ENCODE results near the gene FOXN4. TPM values are rescaled to one million over a fixed set of nuclear protein-coding genes. Genes with fewer than 3 reads are reported as not detected.

Gene FOXN4
- polyA plus RNA-seq, 1 experiment, result not detected

DNA sequence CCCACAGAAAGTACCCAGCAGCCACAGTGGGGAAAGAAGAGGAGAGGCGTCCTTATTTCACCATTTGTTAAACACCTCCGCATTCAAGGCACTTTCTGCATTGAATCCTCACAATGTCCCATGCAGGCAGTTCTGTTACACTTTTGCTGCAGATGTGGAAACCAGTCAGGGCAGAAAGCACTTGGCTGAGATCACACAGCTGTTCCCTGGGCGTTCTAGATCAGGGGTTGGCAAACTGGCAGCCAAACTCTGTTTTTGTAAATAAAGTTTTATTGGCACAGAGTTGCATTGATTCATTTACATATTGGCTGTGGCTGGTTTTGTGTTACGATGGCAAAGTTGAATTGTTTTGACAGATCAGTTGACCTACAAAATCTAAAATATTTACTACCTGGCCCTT is 20.1 kb downstream of the FOXN4 start:
- TF ChIP-seq, protein P1, sequence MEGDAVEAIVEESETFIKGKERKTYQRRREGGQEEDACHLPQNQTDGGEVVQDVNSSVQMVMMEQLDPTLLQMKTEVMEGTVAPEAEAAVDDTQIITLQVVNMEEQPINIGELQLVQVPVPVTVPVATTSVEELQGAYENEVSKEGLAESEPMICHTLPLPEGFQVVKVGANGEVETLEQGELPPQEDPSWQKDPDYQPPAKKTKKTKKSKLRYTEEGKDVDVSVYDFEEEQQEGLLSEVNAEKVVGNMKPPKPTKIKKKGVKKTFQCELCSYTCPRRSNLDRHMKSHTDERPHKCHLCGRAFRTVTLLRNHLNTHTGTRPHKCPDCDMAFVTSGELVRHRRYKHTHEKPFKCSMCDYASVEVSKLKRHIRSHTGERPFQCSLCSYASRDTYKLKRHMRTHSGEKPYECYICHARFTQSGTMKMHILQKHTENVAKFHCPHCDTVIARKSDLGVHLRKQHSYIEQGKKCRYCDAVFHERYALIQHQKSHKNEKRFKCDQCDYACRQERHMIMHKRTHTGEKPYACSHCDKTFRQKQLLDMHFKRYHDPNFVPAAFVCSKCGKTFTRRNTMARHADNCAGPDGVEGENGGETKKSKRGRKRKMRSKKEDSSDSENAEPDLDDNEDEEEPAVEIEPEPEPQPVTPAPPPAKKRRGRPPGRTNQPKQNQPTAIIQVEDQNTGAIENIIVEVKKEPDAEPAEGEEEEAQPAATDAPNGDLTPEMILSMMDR (IDR thresholded peaks at IDR 0.05; ENCODE audit: insufficient read depth, low read depth, low read length), result no peak
- Histone ChIP-seq H3K27me3 (ENCODE audit: control insufficient read depth, insufficient read depth, low read length) (no peaks in the 10 kb centered on the region), H3K4me3 (ENCODE audit: low read depth, low read length) (no peak overlapping the region), H3K36me3 (ENCODE audit: control insufficient read depth, insufficient read depth, low read length) (no peaks in the 10 kb centered on the region)
- no peak for DNase-seq (ENCODE audit: low read depth)
- POLR2A ChIA-PET, result no interaction called here
- CTCF ChIA-PET, result no interaction called here

DNA sequence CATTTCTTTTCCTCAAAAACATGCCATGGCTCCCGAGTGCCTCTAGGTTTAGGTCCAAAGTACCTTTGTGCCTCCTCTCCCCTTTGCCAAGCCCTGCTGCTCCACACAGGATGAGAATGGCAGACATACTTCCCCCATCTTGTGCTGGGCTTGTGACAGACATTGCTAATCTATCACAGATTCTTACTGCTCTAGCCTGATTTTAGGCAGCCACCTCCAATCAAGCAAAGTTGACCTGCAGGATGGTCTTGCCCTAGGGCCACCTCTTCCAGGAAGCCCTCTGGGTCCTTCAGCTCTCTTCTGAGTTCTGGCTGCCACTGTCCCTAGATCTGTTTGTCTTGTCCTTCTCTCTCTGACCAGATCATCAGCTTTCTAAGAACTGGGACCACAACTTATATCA is 20.5 kb downstream of the FOXN4 start:
- Histone ChIP-seq H3K36me3 (ENCODE audit: control insufficient read depth, insufficient read depth, low read length) (no peaks in the 10 kb centered on the region), H3K27me3 (ENCODE audit: control insufficient read depth, insufficient read depth, low read length) (no peaks in the 10 kb centered on the region), H3K4me3 (ENCODE audit: low read depth, low read length) (no peak overlapping the region)
- ChIA-PET CTCF (no interaction called here), POLR2A (no interaction called here)
- TF ChIP-seq, protein P1 (IDR thresholded peaks at IDR 0.05; ENCODE audit: insufficient read depth, low read depth, low read length), result no peak
- DNase-seq (ENCODE audit: low read depth), result no peak

DNA sequence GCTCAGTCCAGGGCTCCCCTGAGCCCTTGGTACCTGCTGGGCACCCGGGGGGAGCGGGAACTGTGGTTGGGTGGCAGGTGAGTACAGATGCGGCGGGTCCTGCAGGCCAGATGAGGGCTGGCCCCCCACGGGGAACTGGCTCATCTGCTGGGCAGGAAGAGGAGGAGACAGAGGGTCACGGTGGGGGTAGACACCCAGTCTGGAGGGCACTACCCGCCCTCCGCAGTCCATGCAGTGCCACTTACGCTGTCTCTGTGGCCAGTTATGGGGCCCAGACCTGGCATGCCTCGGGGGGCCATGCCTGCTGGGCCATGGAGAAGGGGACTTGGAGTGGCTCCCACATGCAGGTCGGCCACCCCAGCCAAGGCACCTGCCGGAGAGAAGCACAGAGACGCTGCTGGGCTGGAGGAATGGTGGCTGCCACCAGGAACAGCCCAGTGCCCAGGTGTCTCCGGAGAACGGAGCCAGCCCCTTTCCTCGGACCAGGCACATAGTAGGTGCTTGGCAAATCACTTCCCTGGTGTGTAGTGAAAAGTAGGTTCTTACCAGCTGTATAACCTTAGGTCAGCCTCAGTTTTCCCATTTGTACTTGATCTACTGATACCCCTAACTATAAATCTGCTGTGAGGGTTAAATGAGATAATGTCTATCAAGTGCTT is 21.1 kb downstream of the FOXN4 start:
- ChIA-PET CTCF (no interaction called here), POLR2A (no interaction called here)
- TF ChIP-seq, protein P1 (IDR thresholded peaks at IDR 0.05; ENCODE audit: insufficient read depth, low read depth, low read length), result no peak
- Histone ChIP-seq H3K36me3 (ENCODE audit: control insufficient read depth, insufficient read depth, low read length) (no peaks in the 10 kb centered on the region), H3K27me3 (ENCODE audit: control insufficient read depth, insufficient read depth, low read length) (no peaks in the 10 kb centered on the region), H3K4me3 (ENCODE audit: low read depth, low read length) (no peak overlapping the region)
- DNase-seq (ENCODE audit: low read depth), result no peak

DNA sequence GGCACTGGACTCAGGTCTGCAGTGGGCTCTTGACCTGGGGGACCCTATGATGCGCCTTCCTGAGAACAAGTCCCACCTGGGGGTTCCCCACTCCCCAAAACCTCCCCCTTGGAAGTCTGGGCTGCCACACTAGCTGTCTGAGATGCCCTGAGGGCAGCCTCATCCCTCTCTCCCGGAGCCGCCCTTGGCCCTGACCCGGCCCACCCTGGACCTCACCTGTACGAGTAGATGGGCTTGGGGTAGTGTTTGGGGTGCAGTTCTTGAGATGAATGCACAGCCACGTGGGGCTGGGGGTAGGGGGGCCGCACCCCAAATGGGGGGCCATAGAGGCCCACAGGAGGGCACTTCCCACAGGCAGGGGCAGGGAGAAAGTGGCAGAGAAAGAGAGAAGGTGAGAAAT is 21.9 kb downstream of the FOXN4 start:
- ChIA-PET POLR2A (no interaction called here), CTCF (no interaction called here)
- TF ChIP-seq, protein P1 (IDR thresholded peaks at IDR 0.05; ENCODE audit: insufficient read depth, low read depth, low read length), result no peak
- Histone ChIP-seq H3K4me3 (ENCODE audit: low read depth, low read length) (no peak overlapping the region), H3K27me3 (ENCODE audit: control insufficient read depth, insufficient read depth, low read length) (no peaks in the 10 kb centered on the region), H3K36me3 (ENCODE audit: control insufficient read depth, insufficient read depth, low read length) (no peaks in the 10 kb centered on the region)
- DNase-seq (ENCODE audit: low read depth), result no peak

DNA sequence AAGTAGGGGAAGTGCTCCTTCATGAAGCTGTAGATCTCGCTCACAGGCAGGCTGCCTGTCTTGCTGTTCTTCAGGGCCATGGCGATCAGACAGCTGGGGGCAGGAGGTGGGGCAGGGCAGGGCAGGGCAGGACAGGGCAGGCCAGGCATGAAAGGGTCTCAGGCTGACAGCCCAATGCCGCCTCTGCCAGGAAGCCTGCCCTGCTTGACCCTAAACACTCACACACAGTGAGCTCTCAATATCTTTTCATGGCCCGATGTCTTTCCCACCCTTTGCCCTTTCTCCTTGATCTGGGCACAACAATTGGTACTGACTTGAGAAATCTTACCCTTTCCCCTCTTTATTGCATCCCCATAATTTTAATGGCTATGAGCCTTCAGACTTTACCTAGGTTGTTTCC is 22.4 kb downstream of the FOXN4 start:
- CTCF ChIA-PET, result no interaction called here

More for the DNA sequence above, 22.4 kb downstream of the FOXN4 start:
- TF ChIP-seq, protein P1 (IDR thresholded peaks at IDR 0.05; ENCODE audit: insufficient read depth, low read depth, low read length), result no peak
- no peak for DNase-seq (ENCODE audit: low read depth)
- no peaks in the 10 kb centered on the region for H3K36me3 ChIP-seq (ENCODE audit: control insufficient read depth, insufficient read depth, low read length)
- H3K4me3 ChIP-seq (ENCODE audit: low read depth, low read length), result no peak overlapping the region
- POLR2A ChIA-PET, result no interaction called here
- no peaks in the 10 kb centered on the region for H3K27me3 ChIP-seq (ENCODE audit: control insufficient read depth, insufficient read depth, low read length)

All from BJ (cell line).